GM19438 (cell line): ENCODE results near the gene STX1B.

ENCODE experiments used
- ATAC-seq: cut with Tn5 transposase; IDR thresholded peaks from one replicate; pipeline ENCODE4 v1.9.1; 2021; ENCODE audit warnings: low read depth; ENCODE audit not compliant: unreplicated experiment

The STX1B gene

GRCh38 chr16:30980434-30980833, 30.0 kb downstream of the STX1B start:
- no peak for ATAC-seq

GRCh38 chr16:30980023-30980371, 30.4 kb downstream of the STX1B start:
- ATAC-seq: no peak

GRCh38 chr16:30979170-30980022, 31.0 kb downstream of the STX1B start:
- ATAC-seq: no peak

- ATAC-seq: no peak
Observed at GRCh38 chr16:30977502-30977901, 32.9 kb downstream of the STX1B start.

GRCh38 chr16:30976486-30976885, 34.0 kb downstream of the STX1B start:
- ATAC-seq: no peak

GRCh38 chr16:30974348-30974747, 36.1 kb downstream of the STX1B start:
- no peak for ATAC-seq

- no peak for ATAC-seq
Observed at GRCh38 chr16:30972872-30973271, 37.6 kb downstream of the STX1B start.

GRCh38 chr16:30971298-30971697, 39.1 kb downstream of the STX1B start:
- ATAC-seq: no peak

GRCh38 chr16:30969246-30969842, 41.1 kb downstream of the STX1B start:
- ATAC-seq: no peak

- ATAC-seq: no peak
Observed at GRCh38 chr16:30967795-30968194, 42.6 kb downstream of the STX1B start.

- no peak for ATAC-seq
Observed at GRCh38 chr16:30966033-30966619, 44.3 kb downstream of the STX1B start.

GRCh38 chr16:30965436-30965835, 45.0 kb downstream of the STX1B start:
- ATAC-seq: no peak

GRCh38 chr16:30964574-30965226, 45.7 kb downstream of the STX1B start:
- no peak for ATAC-seq

GRCh38 chr16:30963925-30964511, 46.4 kb downstream of the STX1B start:
- ATAC-seq: no peak

GRCh38 chr16:30961384-30961783, 49.1 kb downstream of the STX1B start:
- ATAC-seq: no peak

- ATAC-seq: peak; percentile 22
Observed at GRCh38 chr16:30958175-30959079, 52.0 kb downstream of the STX1B start.

- ATAC-seq: peak; percentile 74
Observed at GRCh38 chr16:30957456-30958174, 52.8 kb downstream of the STX1B start, which contains the start of gene SETD1A. Gene SETD1A (plus strand): TSS chr16:30957754. CDS start chr16:30958732, 978 bp downstream.

GRCh38 chr16:30956601-30957455, 53.6 kb downstream of the STX1B start:
- ATAC-seq: peak; percentile 46
